ENCODE results near the gene SNRPD3.

The SNRPD3 gene

GRCh38 chr22:24584166-24584790 is 28.5 kb downstream of the SNRPD3 start:
- no peak overlapping the region for H3K4me3 ChIP-seq (ENCODE audit: low read depth in 1 of 2, low read length in 2 of 2)
- no peak overlapping the region for H3K4me2 ChIP-seq (ENCODE audit: insufficient read depth, low read length)
- TF ChIP-seq, protein P1, sequence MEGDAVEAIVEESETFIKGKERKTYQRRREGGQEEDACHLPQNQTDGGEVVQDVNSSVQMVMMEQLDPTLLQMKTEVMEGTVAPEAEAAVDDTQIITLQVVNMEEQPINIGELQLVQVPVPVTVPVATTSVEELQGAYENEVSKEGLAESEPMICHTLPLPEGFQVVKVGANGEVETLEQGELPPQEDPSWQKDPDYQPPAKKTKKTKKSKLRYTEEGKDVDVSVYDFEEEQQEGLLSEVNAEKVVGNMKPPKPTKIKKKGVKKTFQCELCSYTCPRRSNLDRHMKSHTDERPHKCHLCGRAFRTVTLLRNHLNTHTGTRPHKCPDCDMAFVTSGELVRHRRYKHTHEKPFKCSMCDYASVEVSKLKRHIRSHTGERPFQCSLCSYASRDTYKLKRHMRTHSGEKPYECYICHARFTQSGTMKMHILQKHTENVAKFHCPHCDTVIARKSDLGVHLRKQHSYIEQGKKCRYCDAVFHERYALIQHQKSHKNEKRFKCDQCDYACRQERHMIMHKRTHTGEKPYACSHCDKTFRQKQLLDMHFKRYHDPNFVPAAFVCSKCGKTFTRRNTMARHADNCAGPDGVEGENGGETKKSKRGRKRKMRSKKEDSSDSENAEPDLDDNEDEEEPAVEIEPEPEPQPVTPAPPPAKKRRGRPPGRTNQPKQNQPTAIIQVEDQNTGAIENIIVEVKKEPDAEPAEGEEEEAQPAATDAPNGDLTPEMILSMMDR (IDR thresholded peaks at IDR 0.05; ENCODE audit: borderline replicate concordance, extremely low read depth, low read length, poor library complexity, severe bottlenecking) = no peak
- TF ChIP-seq EZH2 (IDR thresholded peaks at IDR 0.05; ENCODE audit: borderline replicate concordance, low read depth, low read length, severe bottlenecking) = no peak

GRCh38 chr22:24584871-24585411 is 29.1 kb downstream of the SNRPD3 start:
- no peaks in the 10 kb centered on the region for H3K36me3 ChIP-seq (ENCODE audit: insufficient read depth, low read length)
- H3K27me3 ChIP-seq (ENCODE audit: insufficient read depth, low read length, poor library complexity) = no peaks in the 10 kb centered on the region
- no peak overlapping the region for H3K9ac ChIP-seq (ENCODE audit: low read depth, low read length)
- H3K4me3 ChIP-seq (ENCODE audit: low read depth in 1 of 2, low read length in 2 of 2) = no peak overlapping the region
- no peak overlapping the region for H3K4me2 ChIP-seq (ENCODE audit: insufficient read depth, low read length)
- DNase-seq = no peak
- H3K9me3 ChIP-seq (ENCODE audit: insufficient read depth, low read length, severe bottlenecking) = no peaks in the 10 kb centered on the region
- no peaks in the 10 kb centered on the region for H4K20me1 ChIP-seq (ENCODE audit: insufficient read depth, low read length)
- H3K79me2 ChIP-seq (ENCODE audit: insufficient read depth, low read length) = no peaks in the 10 kb centered on the region
- TF ChIP-seq, protein P1 (IDR thresholded peaks at IDR 0.05; ENCODE audit: borderline replicate concordance, extremely low read depth, low read length, poor library complexity, severe bottlenecking) = no peak
- no peak for TF ChIP-seq EZH2 (IDR thresholded peaks at IDR 0.05; ENCODE audit: borderline replicate concordance, low read depth, low read length, severe bottlenecking)
- no peak overlapping the region for H2AFZ ChIP-seq (ENCODE audit: low read depth, low read length)
- no peak overlapping the region for H3K27ac ChIP-seq (ENCODE audit: low read length)
- no peaks in the 10 kb centered on the region for H3K4me1 ChIP-seq (ENCODE audit: insufficient read depth, low read length)
- no peak for ATAC-seq (ENCODE audit: insufficient read depth, low read depth)

More at GRCh38 chr22:24584166-24584790, 28.5 kb downstream of the SNRPD3 start:
- H3K9ac ChIP-seq (ENCODE audit: low read depth, low read length) = no peak overlapping the region
- no peak overlapping the region for H2AFZ ChIP-seq (ENCODE audit: low read depth, low read length)
- H3K9me3 ChIP-seq (ENCODE audit: insufficient read depth, low read length, severe bottlenecking) = no peaks in the 10 kb centered on the region
- no peaks in the 10 kb centered on the region for H3K4me1 ChIP-seq (ENCODE audit: insufficient read depth, low read length)
- no peaks in the 10 kb centered on the region for H4K20me1 ChIP-seq (ENCODE audit: insufficient read depth, low read length)
- no peaks in the 10 kb centered on the region for H3K79me2 ChIP-seq (ENCODE audit: insufficient read depth, low read length)
- ATAC-seq (ENCODE audit: insufficient read depth, low read depth) = no peak
- H3K27ac ChIP-seq (ENCODE audit: low read length) = no peak overlapping the region
- H3K27me3 ChIP-seq (ENCODE audit: insufficient read depth, low read length, poor library complexity) = no peaks in the 10 kb centered on the region
- H3K36me3 ChIP-seq (ENCODE audit: insufficient read depth, low read length) = no peaks in the 10 kb centered on the region
- no peak for DNase-seq

GRCh38 chr22:24585461-24585860 is 29.7 kb downstream of the SNRPD3 start:
- TF ChIP-seq, protein P1 (IDR thresholded peaks at IDR 0.05; ENCODE audit: borderline replicate concordance, extremely low read depth, low read length, poor library complexity, severe bottlenecking) = no peak
- no peak for TF ChIP-seq EZH2 (IDR thresholded peaks at IDR 0.05; ENCODE audit: borderline replicate concordance, low read depth, low read length, severe bottlenecking)
- Histone ChIP-seq H3K4me1 (ENCODE audit: insufficient read depth, low read length) (no peaks in the 10 kb centered on the region), H3K27ac (ENCODE audit: low read length) (no peak overlapping the region), H3K4me2 (ENCODE audit: insufficient read depth, low read length) (no peak overlapping the region), H3K79me2 (ENCODE audit: insufficient read depth, low read length) (no peaks in the 10 kb centered on the region), H3K4me3 (ENCODE audit: low read depth in 1 of 2, low read length in 2 of 2) (no peak overlapping the region), H2AFZ (ENCODE audit: low read depth, low read length) (no peak overlapping the region), H4K20me1 (ENCODE audit: insufficient read depth, low read length) (no peaks in the 10 kb centered on the region), H3K36me3 (ENCODE audit: insufficient read depth, low read length) (no peaks in the 10 kb centered on the region), H3K9me3 (ENCODE audit: insufficient read depth, low read length, severe bottlenecking) (no peaks in the 10 kb centered on the region), H3K27me3 (ENCODE audit: insufficient read depth, low read length, poor library complexity) (no peaks in the 10 kb centered on the region), H3K9ac (ENCODE audit: low read depth, low read length) (no peak overlapping the region)
- DNase-seq = no peak
- no peak for ATAC-seq (ENCODE audit: insufficient read depth, low read depth)

Measured in DND-41 (cell line).